Testis (tissue), 3 donors: ENCODE measurements around the gene TTL. TPM values are rescaled to one million over a fixed set of nuclear protein-coding genes. Genes with fewer than 3 reads are reported as not detected.
A peak's percentile ranks its signal among the peaks of the same experiment; 100 is the strongest.

ENCODE experiments used
- DNase-seq: peaks from one replicate; pipeline ENCODE4 v3.0.0-alpha.2; 2019
- H3K27ac ChIP-seq, 2 donors: fragments of 200-600 bp; sonication (generic); one replicate each; pipeline ENCODE4 v1.5.1; 2019
- H3K27me3 ChIP-seq: fragments of 200-600 bp; sonication (generic); one replicate; pipeline ENCODE4 v1.5.1; 2019
- H3K36me3 ChIP-seq: fragments of 200-600 bp; sonication (generic); one replicate; pipeline ENCODE4 v1.5.1; 2017; ENCODE audit warnings: low read depth; ENCODE audit errors: missing control alignments
- H3K4me1 ChIP-seq: fragments of 200-600 bp; sonication (generic); one replicate; pipeline ENCODE4 v1.5.1; 2019
- H3K4me3 ChIP-seq, 2 donors: fragments of 200-600 bp; sonication (generic); one replicate each; pipeline ENCODE4 v1.5.1; 2017 to 2019
- H3K9me3 ChIP-seq: fragments of 200-600 bp; sonication (generic); one replicate; pipeline ENCODE4 v1.5.1; 2017
- POLR2A ChIP-seq: fragments of 450-650 bp; IDR thresholded peaks from one replicate; pipeline ENCODE4 v1.6.1; 2017; ENCODE audit warnings: antibody characterized with exemption, mild to moderate bottlenecking, moderate library complexity
- WGBS, 2 donors: methylation state at CpG; one replicate each; pipeline ENCODE4 v1.1.5; 2018; 5-methylcytosine and 5-hydroxymethylcytosine counted together
- intact Hi-C: fragments of 100-400 bp; cut with DNase I; formaldehyde crosslinking; loops from one replicate; pipeline ENCODE4 v1.15.1; 2023; ENCODE audit warnings: low total_unique reads
- polyA plus RNA-seq: library from polyadenylated mRNA; stranded (reverse); fragments of 350-450 nt; fragmentation: Illumina TruSeq; extraction: RNeasy Lipid Tissue Mini Kit (QIAGEN cat#74804); gene quantifications from one replicate; pipeline ENCODE4 v1.2.3, GENCODE V29; 2014; ENCODE audit warnings: low read depth, low replicate concordance; ENCODE audit not compliant: insufficient read depth
- total RNA-seq, 2 donors: library from RNA; depleted of rRNA; stranded (reverse); fragments of >200 nt; gene quantifications; one replicate each; pipeline ENCODE4 v1.2.3, GENCODE V29; 2016
- TF ChIP-seq, protein P1 (sequence below), 3 experiments: fragments of 450-650 bp in 2 of 3; fragments of 200-600 bp in 1 of 3; sonication (generic) in 1 of 3; IDR thresholded peaks; one replicate each; pipeline ENCODE4 v1.5.1; 2016 to 2019; ENCODE audit warnings: antibody characterized with exemption in 3 of 3, mild to moderate bottlenecking in 2 of 3, moderate library complexity in 1 of 3

The TTL gene
- total and polyA plus RNA-seq, 3 donors from 2014 or later: 11.4 to 14.3 (median 12.2) TPM

DNA sequence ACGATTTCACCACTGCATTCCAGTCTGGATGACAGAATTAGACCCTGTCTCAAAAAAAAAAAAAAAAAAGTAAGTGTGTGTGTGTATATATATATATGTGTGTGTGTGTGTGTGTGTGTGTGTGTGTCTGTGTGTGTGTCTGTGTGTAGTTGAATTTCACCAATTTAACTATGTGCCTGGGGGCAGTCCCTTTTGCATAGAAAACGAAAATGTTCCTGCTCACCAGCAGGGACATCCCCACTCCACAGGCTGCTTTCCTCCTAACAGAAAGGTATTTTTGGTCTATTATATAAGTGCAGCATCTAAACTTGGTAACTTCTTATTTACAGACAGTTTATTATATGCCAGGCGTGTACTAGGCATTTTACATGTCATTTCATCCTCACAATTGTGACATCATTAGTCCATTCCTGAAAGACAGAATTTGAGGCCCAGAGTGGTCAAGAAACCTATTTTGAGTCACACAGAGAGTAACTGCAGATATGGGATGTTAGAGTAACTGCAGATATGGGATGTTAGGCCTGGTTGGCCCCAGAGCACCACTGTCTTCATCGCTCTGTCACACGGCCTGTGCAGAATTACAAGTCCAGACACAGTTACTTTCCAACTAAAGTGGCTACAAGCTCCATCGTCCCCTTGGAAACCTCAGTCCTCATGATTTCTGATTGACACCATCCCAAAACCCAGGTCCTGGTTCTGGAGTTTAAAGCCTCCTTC, 9.3 kb upstream of the TTL start:
- Histone ChIP-seq H3K4me3 (no peak overlapping the region), H3K9me3 (no peaks in the 10 kb centered on the region), H3K27me3 (no peaks in the 10 kb centered on the region), H3K27ac (no peak overlapping the region), H3K4me1 (no peaks in the 10 kb centered on the region), H3K36me3 (no peaks in the 10 kb centered on the region)
- DNase-seq: no peak
- intact Hi-C loops: no loop called here
- TF ChIP-seq, protein P1, sequence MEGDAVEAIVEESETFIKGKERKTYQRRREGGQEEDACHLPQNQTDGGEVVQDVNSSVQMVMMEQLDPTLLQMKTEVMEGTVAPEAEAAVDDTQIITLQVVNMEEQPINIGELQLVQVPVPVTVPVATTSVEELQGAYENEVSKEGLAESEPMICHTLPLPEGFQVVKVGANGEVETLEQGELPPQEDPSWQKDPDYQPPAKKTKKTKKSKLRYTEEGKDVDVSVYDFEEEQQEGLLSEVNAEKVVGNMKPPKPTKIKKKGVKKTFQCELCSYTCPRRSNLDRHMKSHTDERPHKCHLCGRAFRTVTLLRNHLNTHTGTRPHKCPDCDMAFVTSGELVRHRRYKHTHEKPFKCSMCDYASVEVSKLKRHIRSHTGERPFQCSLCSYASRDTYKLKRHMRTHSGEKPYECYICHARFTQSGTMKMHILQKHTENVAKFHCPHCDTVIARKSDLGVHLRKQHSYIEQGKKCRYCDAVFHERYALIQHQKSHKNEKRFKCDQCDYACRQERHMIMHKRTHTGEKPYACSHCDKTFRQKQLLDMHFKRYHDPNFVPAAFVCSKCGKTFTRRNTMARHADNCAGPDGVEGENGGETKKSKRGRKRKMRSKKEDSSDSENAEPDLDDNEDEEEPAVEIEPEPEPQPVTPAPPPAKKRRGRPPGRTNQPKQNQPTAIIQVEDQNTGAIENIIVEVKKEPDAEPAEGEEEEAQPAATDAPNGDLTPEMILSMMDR (IDR thresholded peaks at IDR 0.05): no peak
- TF ChIP-seq POLR2A: no peak
- WGBS, 2 donors: 92% methylated on average over 6 of the region's 6 CpGs

DNA sequence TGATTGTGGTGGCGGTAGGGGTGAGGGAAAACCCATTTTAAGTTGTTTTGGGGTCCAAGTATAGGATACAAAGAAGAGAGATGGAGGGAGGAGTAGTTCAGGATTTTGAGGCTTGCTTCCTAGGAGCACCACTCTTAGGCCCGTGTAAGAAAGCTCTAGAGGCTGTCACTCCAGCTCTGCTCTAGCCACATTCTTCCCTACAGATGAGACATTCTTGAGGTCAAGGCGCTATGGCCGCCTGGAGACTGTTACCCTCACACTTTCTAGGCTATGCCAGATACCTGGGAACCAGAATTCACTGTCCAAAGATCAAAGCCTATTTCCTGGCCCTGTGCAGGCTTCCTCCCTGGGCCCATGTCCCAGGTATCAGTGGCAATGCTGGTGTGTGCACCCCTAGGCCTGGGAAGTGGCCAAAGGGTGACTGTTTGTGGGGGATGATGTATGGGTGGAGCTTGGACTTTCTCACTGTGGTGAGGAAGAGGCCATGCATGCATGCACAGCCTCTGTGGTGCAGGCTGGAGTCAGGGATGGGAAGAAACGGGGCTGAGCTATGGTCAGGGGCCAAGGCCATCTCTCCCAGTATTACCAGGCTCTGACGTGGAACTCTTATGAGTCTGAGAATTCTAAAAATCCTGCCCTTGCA, 7.0 kb upstream of the TTL start:
- WGBS, 2 donors: 68 to 69% methylated on average over 6 of the region's 6 CpGs
- Histone ChIP-seq H3K4me3 (no peak overlapping the region), H3K4me1 (no peaks in the 10 kb centered on the region), H3K27me3 (no peaks in the 10 kb centered on the region), H3K27ac (no peak overlapping the region), H3K9me3 (no peaks in the 10 kb centered on the region), H3K36me3 (no peaks in the 10 kb centered on the region)
- DNase-seq: no peak
- TF ChIP-seq, protein P1 (IDR thresholded peaks at IDR 0.05): no peak
- TF ChIP-seq POLR2A: no peak
- intact Hi-C loops: no loop called here

DNA sequence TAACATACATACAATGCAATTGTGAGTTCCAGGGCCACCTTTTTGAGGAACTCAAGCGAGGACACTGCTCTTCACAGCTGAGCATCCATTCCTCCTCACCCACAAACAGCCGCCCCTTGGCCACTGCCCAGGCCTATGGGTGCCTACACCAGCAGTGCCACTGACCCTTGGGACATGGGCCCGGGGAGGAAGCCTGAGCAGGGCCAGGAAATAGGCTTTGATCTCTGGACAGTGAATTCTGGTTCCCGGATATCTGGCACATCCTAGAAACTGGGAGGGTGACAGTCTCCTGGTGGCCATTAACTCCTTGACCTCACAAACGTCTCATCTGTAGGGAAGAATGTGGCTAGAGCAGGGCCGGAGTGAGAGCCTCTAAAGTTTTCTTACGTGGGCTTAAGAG, 5.5 kb upstream of the TTL start:
- no peak for DNase-seq
- Histone ChIP-seq H3K9me3 (no peaks in the 10 kb centered on the region), H3K4me3 (no peak overlapping the region), H3K27me3 (no peaks in the 10 kb centered on the region), H3K36me3 (no peaks in the 10 kb centered on the region), H3K4me1 (peaks cover 7% of the 10 kb centered on the region), H3K27ac (no peak overlapping the region)
- TF ChIP-seq, protein P1 (IDR thresholded peaks at IDR 0.05): no peak
- TF ChIP-seq POLR2A: no peak
- WGBS, 2 donors: 76 to 78% methylated on average over 7 of the region's 7 CpGs
- intact Hi-C loops: no loop called here

DNA sequence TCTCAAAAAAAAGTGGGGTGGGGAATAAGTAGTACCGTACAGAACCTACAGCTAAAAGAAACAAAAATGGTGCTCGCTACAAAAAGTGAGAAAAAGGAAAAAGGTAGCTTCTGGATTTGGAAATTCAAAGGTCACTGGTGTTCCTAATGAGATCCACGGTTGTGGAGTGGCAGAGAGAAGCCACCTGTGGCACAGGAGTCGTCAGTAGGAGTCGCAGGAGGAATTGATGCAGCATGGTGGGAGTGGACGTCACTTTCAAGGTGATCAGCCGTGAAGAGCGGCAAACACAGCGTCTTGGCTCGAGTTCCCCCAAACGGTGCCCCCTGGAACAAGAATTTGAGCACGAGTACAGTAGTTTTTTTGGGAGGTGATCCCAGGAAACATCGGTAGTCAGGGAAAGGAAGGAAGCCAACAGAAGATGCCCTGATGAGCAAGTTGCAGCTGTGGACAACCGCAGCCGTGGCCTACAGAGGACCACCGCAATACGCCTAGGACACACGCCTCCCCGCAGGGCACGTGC, 1.4 kb upstream of the TTL start:
- Histone ChIP-seq H3K36me3 (no peaks in the 10 kb centered on the region), H3K9me3 (no peaks in the 10 kb centered on the region), H3K4me3 (peak overlapping the region; percentile 75 to 86), H3K27me3 (no peaks in the 10 kb centered on the region), H3K27ac (no peak overlapping the region), H3K4me1 (peaks cover 7% of the 10 kb centered on the region)
- DNase-seq: no peak
- 7 to 8% methylated on average over 14 to 20 of the region's 20 CpGs for WGBS, 2 donors
- intact Hi-C loops: no loop called here
- no peak for TF ChIP-seq POLR2A
- TF ChIP-seq, protein P1 (IDR thresholded peaks at IDR 0.05): no peak
